CD4-positive, alpha-beta T cell treated with Interleukin-2 at 100 ng/mL for 4 hours (primary cell): ENCODE data around the gene LKAAEAR1.
A peak's percentile ranks its signal among the peaks of the same experiment; 100 is the strongest.

Source experiments
- DNase-seq: peaks from one replicate; pipeline ENCODE4 v3.0.0-alpha.2; 2020; ENCODE audit warnings: low spot score

LKAAEAR1 gene

GRCh38 chr20:64065062-64065973 lies 18.9 kb downstream of the LKAAEAR1 start:
- no peak for DNase-seq

- DNase-seq, result no peak
Observed at GRCh38 chr20:64064145-64064698, 20.0 kb downstream of the LKAAEAR1 start.

- no peak for DNase-seq
Observed at GRCh38 chr20:64063389-64064144, 20.6 kb downstream of the LKAAEAR1 start.

GRCh38 chr20:64062596-64063388 lies 21.4 kb downstream of the LKAAEAR1 start, which contains the start of gene TCEA2:
Gene TCEA2 (plus strand): TSS chr20:64063198. CDS start chr20:64063313, 115 bp downstream.
- peak; percentile 94 for DNase-seq

- DNase-seq, result no peak
Observed at GRCh38 chr20:64062276-64062595, 22.0 kb downstream of the LKAAEAR1 start.

GRCh38 chr20:64058536-64058935 lies 25.7 kb downstream of the LKAAEAR1 start:
- DNase-seq, result no peak

GRCh38 chr20:64057628-64058498 lies 26.3 kb downstream of the LKAAEAR1 start:
- DNase-seq, result peak; percentile 79

- DNase-seq, result no peak
Observed at GRCh38 chr20:64056889-64057627, 27.1 kb downstream of the LKAAEAR1 start.

- DNase-seq, result no peak
Observed at GRCh38 chr20:64056639-64056888, 27.6 kb downstream of the LKAAEAR1 start.

- DNase-seq, result no peak
Observed at GRCh38 chr20:64055893-64056638, 28.1 kb downstream of the LKAAEAR1 start.

GRCh38 chr20:64055396-64055892 lies 28.8 kb downstream of the LKAAEAR1 start:
- no peak for DNase-seq

GRCh38 chr20:64053841-64054661 lies 30.1 kb downstream of the LKAAEAR1 start:
- no peak for DNase-seq

GRCh38 chr20:64052987-64053840 lies 31.0 kb downstream of the LKAAEAR1 start:
- DNase-seq, result no peak

- no peak for DNase-seq
Observed at GRCh38 chr20:64052326-64052722, 31.9 kb downstream of the LKAAEAR1 start.

- no peak for DNase-seq
Observed at GRCh38 chr20:64051561-64052325, 32.5 kb downstream of the LKAAEAR1 start.

GRCh38 chr20:64051033-64051452 lies 33.2 kb downstream of the LKAAEAR1 start:
- no peak for DNase-seq
